SH-SY5Y (cell line): ENCODE measurements around the gene GRIA1.

Experiments
- GATA2 ChIP-seq: IDR thresholded peaks from 2 replicates; pipeline ENCODE4 v1.6.1; 2011; ENCODE audit warnings: mild to moderate bottlenecking, low read depth, low read length
- GATA3 ChIP-seq: IDR thresholded peaks from 2 replicates; pipeline ENCODE4 v1.6.1; 2011; ENCODE audit warnings: low read depth, mild to moderate bottlenecking, low read length, moderate library complexity

GRCh38 chr5:153480401-153480800 is 10.1 kb upstream of the GRIA1 start:
- TF ChIP-seq GATA3: no peak
- TF ChIP-seq GATA2: no peak
